ENCODE measurements around the gene HBP1. TPM values are rescaled to one million over a fixed set of nuclear protein-coding genes. Genes with fewer than 3 reads are reported as not detected.

HBP1 gene
- total and polyA plus RNA-seq, 2 of the 4 experiments (the other 2 are of a cell fraction), result 27.1 to 69.9 TPM

DNA sequence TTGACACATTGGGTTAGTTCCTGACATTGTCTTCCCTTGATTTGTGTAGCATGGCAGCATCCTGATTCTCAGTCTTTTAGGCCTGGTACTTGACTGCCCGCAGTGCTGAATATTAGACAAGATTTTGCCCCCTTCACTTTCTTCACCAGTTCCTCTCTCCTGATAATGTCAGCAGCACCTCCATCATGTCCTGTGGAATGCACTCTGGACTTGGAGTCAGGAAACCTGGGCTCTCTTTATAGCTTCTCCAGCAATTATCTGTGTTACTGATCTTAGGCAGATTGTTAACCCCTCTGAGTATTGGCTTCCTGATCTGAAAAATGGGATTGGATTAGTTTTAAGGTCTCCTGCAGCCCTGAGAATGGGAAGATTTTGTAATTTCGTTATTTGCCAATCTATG is 19.0 kb downstream of the HBP1 start:
- no peak overlapping the region for H3K9ac ChIP-seq (ENCODE audit: low read depth, low read length)
- no peak overlapping the region for H3K4me3 ChIP-seq (ENCODE audit: insufficient read depth, low read depth, low read length)
- peaks cover 31% of the 10 kb centered on the region for H3K36me3 ChIP-seq (ENCODE audit: control insufficient read depth, insufficient read depth, low read length)
- WGBS, 2 experiments (ENCODE audit: extremely low coverage in 2 of 2, insufficient read length in 1 of 2), result no CpG with 5 or more reads among the region's 2 CpGs
- H4K5ac ChIP-seq (ENCODE audit: low read depth, low read length), result no peak overlapping the region
- ChIA-PET CTCF (no interaction called here), POLR2A (ENCODE audit: unreplicated experiment) (no interaction called here)
- no peak overlapping the region for H2AK9ac ChIP-seq (replicated peaks; ENCODE audit: low read depth, low read length, poor library complexity)
- DNase-seq, result no peak
- H2BK5ac ChIP-seq (ENCODE audit: low read depth, low read length, poor library complexity, severe bottlenecking), result no peak overlapping the region
- no peak overlapping the region for H3K56ac ChIP-seq (ENCODE audit: extremely low read depth, insufficient read depth, low read length)
- no peak overlapping the region for H3K23ac ChIP-seq (ENCODE audit: low read depth, low read length)
- TF ChIP-seq, protein P1, sequence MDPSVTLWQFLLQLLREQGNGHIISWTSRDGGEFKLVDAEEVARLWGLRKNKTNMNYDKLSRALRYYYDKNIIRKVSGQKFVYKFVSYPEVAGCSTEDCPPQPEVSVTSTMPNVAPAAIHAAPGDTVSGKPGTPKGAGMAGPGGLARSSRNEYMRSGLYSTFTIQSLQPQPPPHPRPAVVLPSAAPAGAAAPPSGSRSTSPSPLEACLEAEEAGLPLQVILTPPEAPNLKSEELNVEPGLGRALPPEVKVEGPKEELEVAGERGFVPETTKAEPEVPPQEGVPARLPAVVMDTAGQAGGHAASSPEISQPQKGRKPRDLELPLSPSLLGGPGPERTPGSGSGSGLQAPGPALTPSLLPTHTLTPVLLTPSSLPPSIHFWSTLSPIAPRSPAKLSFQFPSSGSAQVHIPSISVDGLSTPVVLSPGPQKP (IDR thresholded peaks at IDR 0.05; ENCODE audit: borderline replicate concordance, low read depth, low read length), result no peak
- TF ChIP-seq RCOR1 (IDR thresholded peaks at IDR 0.05; ENCODE audit: insufficient replicate concordance, low read length) (no peak), CHD1 (IDR thresholded peaks at IDR 0.05; ENCODE audit: low read depth, low read length) (no peak), RAD21 (IDR thresholded peaks at IDR 0.05; ENCODE audit: low read length) (no peak), MXI1 (IDR thresholded peaks at IDR 0.05; ENCODE audit: borderline replicate concordance, low read depth, low read length) (no peak), FOS (IDR thresholded peaks at IDR 0.05; ENCODE audit: low read depth, low read length) (no peak), CTCF (conservative IDR thresholded peaks at IDR 0.05; ENCODE audit: low read depth, low read length) (no peak), MAFK (IDR thresholded peaks at IDR 0.05; ENCODE audit: low read depth, low read length) (no peak), POLR2A (IDR thresholded peaks at IDR 0.05; ENCODE audit: low read depth, low read length) (no peak), MAZ (IDR thresholded peaks at IDR 0.05; ENCODE audit: borderline replicate concordance, low read depth, low read length) (no peak), RFX5 (IDR thresholded peaks at IDR 0.05; ENCODE audit: low read depth, low read length) (no peak), BHLHE40 (IDR thresholded peaks at IDR 0.05; ENCODE audit: low read depth, low read length) (no peak), SMC3 (IDR thresholded peaks at IDR 0.05; ENCODE audit: low read depth, low read length) (no peak), CEBPB (IDR thresholded peaks at IDR 0.05; ENCODE audit: low read depth, low read length) (no peak), NFE2L2 (IDR thresholded peaks at IDR 0.05; ENCODE audit: low read depth, low read length) (no peak)
- TF ChIP-seq, protein P2, sequence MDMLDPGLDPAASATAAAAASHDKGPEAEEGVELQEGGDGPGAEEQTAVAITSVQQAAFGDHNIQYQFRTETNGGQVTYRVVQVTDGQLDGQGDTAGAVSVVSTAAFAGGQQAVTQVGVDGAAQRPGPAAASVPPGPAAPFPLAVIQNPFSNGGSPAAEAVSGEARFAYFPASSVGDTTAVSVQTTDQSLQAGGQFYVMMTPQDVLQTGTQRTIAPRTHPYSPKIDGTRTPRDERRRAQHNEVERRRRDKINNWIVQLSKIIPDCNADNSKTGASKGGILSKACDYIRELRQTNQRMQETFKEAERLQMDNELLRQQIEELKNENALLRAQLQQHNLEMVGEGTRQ (IDR thresholded peaks at IDR 0.05; ENCODE audit: low read depth, low read length), result no peak
- intact Hi-C loops (cut with micrococcal nuclease), result no loop called here
- no peak overlapping the region for H3K18ac ChIP-seq (ENCODE audit: low read depth, low read length)
- no peak overlapping the region for H2AFZ ChIP-seq (replicated peaks; ENCODE audit: low read length, poor library complexity)
- peaks cover 6 to 15% of the 10 kb centered on the region in 2 experiments; a peak in 3 of 4 replicates for H3K79me1 ChIP-seq (ENCODE audit: low read depth in 1 of 2, low read length in 2 of 2)
- no peaks in the 10 kb centered on the region for H3K9me3 ChIP-seq (ENCODE audit: control insufficient read depth, insufficient read depth, low read length)
- H3K14ac ChIP-seq (replicated peaks; ENCODE audit: low read depth, low read length), result no peak overlapping the region
- no peak overlapping the region for H2AK5ac ChIP-seq (ENCODE audit: low read depth, low read length)
- H4K91ac ChIP-seq (ENCODE audit: insufficient read depth, low read depth, low read length), result no peak overlapping the region
- dilution Hi-C loops (cut with HindIII; ENCODE audit: low sequenced_read_pairs, unreplicated experiment), result no loop called here
- no TSS peak for BruUV-seq (replicated peaks)
- no peak overlapping the region for H3K27ac ChIP-seq (ENCODE audit: insufficient read depth, low read length)
- ATAC-seq (ENCODE audit: low read depth), result no peak
- no peak overlapping the region for H2BK120ac ChIP-seq (ENCODE audit: low read depth, low read length)
- in situ Hi-C loops (cut with MboI; ENCODE audit: low sequenced_read_pairs), result no loop called here
- H4K20me1 ChIP-seq (ENCODE audit: insufficient read depth, low read length), result no peaks in the 10 kb centered on the region
- H2BK20ac ChIP-seq (ENCODE audit: low read depth, low read length), result no peak overlapping the region
- no peak overlapping the region for H3K4ac ChIP-seq (ENCODE audit: low read depth, low read length)
- H3K4me1 ChIP-seq (ENCODE audit: control insufficient read depth, insufficient read depth, low read length), result peaks cover 9% of the 10 kb centered on the region
- H2BK15ac ChIP-seq (ENCODE audit: low read depth, low read length), result no peak overlapping the region
- no peaks in the 10 kb centered on the region for H3K27me3 ChIP-seq (ENCODE audit: control insufficient read depth, insufficient read depth, low read length)
- no peak overlapping the region for H4K8ac ChIP-seq (ENCODE audit: low read depth in 2 of 2, low read length in 2 of 2)
- no peak overlapping the region for H3K4me2 ChIP-seq (ENCODE audit: low read depth, low read length)
- peaks cover 3% of the 10 kb centered on the region for H3K9me1 ChIP-seq (ENCODE audit: insufficient read depth, low read length)

All from IMR-90 (cell line).